H9 (cell line): ENCODE results near the gene CDH23. TPM values are rescaled to one million over a fixed set of nuclear protein-coding genes. Genes with fewer than 3 reads are reported as not detected.

Experiments
- DNase-seq: peaks from one replicate; pipeline ENCODE4 v3.0.0-alpha.2; 2017
- H2AFZ ChIP-seq: one replicate; pipeline ENCODE4 v1.6.1; 2013; ENCODE audit warnings: mild to moderate bottlenecking, low read length, control low read depth, moderate library complexity
- H2AK5ac ChIP-seq: 2 replicates; pipeline ENCODE4 v1.6.1; 2013; ENCODE audit warnings: low read length, control low read depth, mixed read lengths; ENCODE audit not compliant: insufficient read length
- H2BK120ac ChIP-seq: one replicate; pipeline ENCODE4 v1.6.1; 2013; ENCODE audit warnings: low read depth, mild to moderate bottlenecking, low read length, control low read depth, inconsistent platforms; ENCODE audit not compliant: poor library complexity, severe bottlenecking
- H2BK12ac ChIP-seq: 2 replicates; pipeline ENCODE4 v1.6.1; 2013; ENCODE audit warnings: low read length, control low read depth, mixed read lengths, low read depth; ENCODE audit not compliant: insufficient read length
- H2BK15ac ChIP-seq: 2 replicates; pipeline ENCODE4 v1.6.1; 2013; ENCODE audit warnings: low read depth, low read length, control low read depth
- H2BK20ac ChIP-seq: one replicate; pipeline ENCODE4 v1.6.1; 2013; ENCODE audit warnings: low read depth, mild to moderate bottlenecking, low read length, control low read depth, inconsistent platforms; ENCODE audit not compliant: poor library complexity, severe bottlenecking
- H2BK5ac ChIP-seq: 2 replicates; pipeline ENCODE4 v1.6.1; 2013; ENCODE audit warnings: low read length, control low read depth, mixed read lengths; ENCODE audit not compliant: insufficient read length
- H3K14ac ChIP-seq: 2 replicates; pipeline ENCODE4 v1.6.1; 2013; ENCODE audit warnings: low read length, control low read depth; ENCODE audit not compliant: insufficient read depth
- H3K18ac ChIP-seq: 2 replicates; pipeline ENCODE4 v1.6.1; 2013; ENCODE audit warnings: low read depth, mild to moderate bottlenecking, mixed read lengths, low read length, control low read depth; ENCODE audit not compliant: insufficient read length
- H3K23ac ChIP-seq: 2 replicates; pipeline ENCODE4 v1.6.1; 2013; ENCODE audit warnings: low read length, control low read depth, mixed read lengths, low read depth; ENCODE audit not compliant: insufficient read length
- H3K23me2 ChIP-seq: 2 replicates; pipeline ENCODE4 v1.6.1; 2013; ENCODE audit warnings: low read depth, mild to moderate bottlenecking, mixed read lengths, low read length, control low read depth; ENCODE audit not compliant: insufficient read length, poor library complexity, severe bottlenecking
- H3K27ac ChIP-seq: 2 replicates; pipeline ENCODE4 v1.5.1; 2013; ENCODE audit warnings: low read length, control low read depth, mixed read lengths, low read depth; ENCODE audit not compliant: insufficient read length
- H3K27me3 ChIP-seq: 2 replicates; pipeline ENCODE4 v1.6.1; 2013; ENCODE audit warnings: low read length, control low read depth, inconsistent platforms; ENCODE audit not compliant: insufficient read depth
- H3K4ac ChIP-seq: 2 replicates; pipeline ENCODE4 v1.6.1; 2013; ENCODE audit warnings: low read depth, mild to moderate bottlenecking, control low read depth, inconsistent platforms, low read length, moderate library complexity
- H3K4me1 ChIP-seq: 2 replicates; pipeline ENCODE4 v1.6.1; 2013; ENCODE audit warnings: low read length, control low read depth, inconsistent platforms; ENCODE audit not compliant: insufficient read depth
- H3K4me2 ChIP-seq: 2 replicates; pipeline ENCODE4 v1.6.1; 2013; ENCODE audit warnings: low read length, control low read depth, mixed read lengths; ENCODE audit not compliant: insufficient read length, insufficient read depth
- H3K56ac ChIP-seq: 2 replicates; pipeline ENCODE4 v1.6.1; 2013; ENCODE audit warnings: low read depth, mild to moderate bottlenecking, mixed read lengths, low read length, control low read depth; ENCODE audit not compliant: insufficient read length
- H3K79me1 ChIP-seq: 2 replicates; pipeline ENCODE4 v1.6.1; 2013; ENCODE audit warnings: low read depth, mild to moderate bottlenecking, moderate library complexity, low read length, control low read depth, inconsistent platforms; ENCODE audit not compliant: insufficient read depth, poor library complexity, severe bottlenecking
- H3K79me2 ChIP-seq: 2 replicates; pipeline ENCODE4 v1.6.1; 2013; ENCODE audit warnings: low read length, control low read depth, inconsistent platforms; ENCODE audit not compliant: insufficient read depth
- H3K9ac ChIP-seq: 2 replicates; pipeline ENCODE4 v1.6.1; 2013; ENCODE audit warnings: low read length, control low read depth, mixed read lengths; ENCODE audit not compliant: insufficient read length; ENCODE audit errors: extremely low read depth
- H3K9me3 ChIP-seq: one replicate; pipeline ENCODE4 v1.6.1; 2013; ENCODE audit warnings: low read depth, low read length, inconsistent platforms; ENCODE audit not compliant: control insufficient read depth
- H3T11ph ChIP-seq: one replicate; pipeline ENCODE4 v1.6.1; 2013; ENCODE audit warnings: mild to moderate bottlenecking, low read length, control low read depth, inconsistent platforms
- H4K20me1 ChIP-seq: one replicate; pipeline ENCODE4 v1.6.1; 2013; ENCODE audit not compliant: control insufficient read depth, insufficient read length, insufficient read depth
- H4K5ac ChIP-seq: 2 replicates; pipeline ENCODE4 v1.6.1; 2013; ENCODE audit warnings: low read depth, mild to moderate bottlenecking, mixed read lengths, low read length, control low read depth; ENCODE audit not compliant: insufficient read length
- H4K8ac ChIP-seq: replicated peaks from 2 replicates; pipeline ENCODE4 v1.6.1; 2013; ENCODE audit warnings: low read length, control low read depth, mixed read lengths, low read depth; ENCODE audit not compliant: insufficient read length
- H4K91ac ChIP-seq: 2 replicates; pipeline ENCODE4 v1.6.1; 2013; ENCODE audit warnings: low read depth, mild to moderate bottlenecking, moderate library complexity, mixed read lengths, low read length, control low read depth; ENCODE audit not compliant: insufficient read length
- H3K27ac Mint-ChIP-seq, 3 experiments: 2 replicates in 2 of 3; 3 replicates in 1 of 3; pipeline ENCODE4 v1.8.0; 2020 to 2021; ENCODE audit warnings: mixed read lengths in 3 of 3, mild to moderate bottlenecking in 1 of 3, moderate library complexity in 1 of 3
- H3K27me3 Mint-ChIP-seq: 2 replicates; pipeline ENCODE4 v1.8.0; 2021; ENCODE audit warnings: low read depth, mild to moderate bottlenecking, moderate library complexity, mixed read lengths
- H3K36me3 Mint-ChIP-seq, 3 experiments: 2 replicates in 2 of 3; 3 replicates in 1 of 3; pipeline ENCODE4 v1.8.0; 2020 to 2021; ENCODE audit warnings: low read depth in 3 of 3, mixed read lengths in 3 of 3; ENCODE audit not compliant: insufficient read depth in 1 of 3
- H3K4me1 Mint-ChIP-seq, 2 experiments: 2 replicates each; pipeline ENCODE4 v1.8.0; 2020; ENCODE audit warnings: mixed read lengths in 2 of 2
- H3K4me3 Mint-ChIP-seq, 2 experiments: 2 replicates in 1 of 2; 3 replicates in 1 of 2; pipeline ENCODE4 v1.8.0; 2020 to 2021; ENCODE audit warnings: mild to moderate bottlenecking in 2 of 2, mixed read lengths in 2 of 2, moderate library complexity in 1 of 2
- H3K9me3 Mint-ChIP-seq, 2 experiments: 2 replicates in 1 of 2; 3 replicates in 1 of 2; pipeline ENCODE4 v1.8.0; 2020; ENCODE audit warnings: mild to moderate bottlenecking in 2 of 2, mixed read lengths in 2 of 2, moderate library complexity in 1 of 2
- WGBS: extraction: QIAGEN DNeasy Blood & Tissue Kit; methylation state at CpG from one replicate; pipeline ENCODE4 v1.1.7; 2013; ENCODE audit warnings: missing lambda C conversion rate, low lambda C conversion rate, mixed read lengths; ENCODE audit not compliant: insufficient read length; ENCODE audit errors: extremely low coverage; 5-methylcytosine and 5-hydroxymethylcytosine counted together
- total RNA-seq: library from RNA; stranded (reverse); gene quantifications from 2 replicates; pipeline ENCODE4 v1.2.1, GENCODE V29; 2021
- TF ChIP-seq, protein P1 (sequence below): fragments of 200-600 bp; sonication (generic); conservative IDR thresholded peaks from 3 replicates; pipeline ENCODE4 v1.8.0; 2021; ENCODE audit warnings: antibody characterized with exemption, mild to moderate bottlenecking

CDH23 gene
- total RNA-seq, 1 experiment from 2014 or later: 2.1 TPM

DNA sequence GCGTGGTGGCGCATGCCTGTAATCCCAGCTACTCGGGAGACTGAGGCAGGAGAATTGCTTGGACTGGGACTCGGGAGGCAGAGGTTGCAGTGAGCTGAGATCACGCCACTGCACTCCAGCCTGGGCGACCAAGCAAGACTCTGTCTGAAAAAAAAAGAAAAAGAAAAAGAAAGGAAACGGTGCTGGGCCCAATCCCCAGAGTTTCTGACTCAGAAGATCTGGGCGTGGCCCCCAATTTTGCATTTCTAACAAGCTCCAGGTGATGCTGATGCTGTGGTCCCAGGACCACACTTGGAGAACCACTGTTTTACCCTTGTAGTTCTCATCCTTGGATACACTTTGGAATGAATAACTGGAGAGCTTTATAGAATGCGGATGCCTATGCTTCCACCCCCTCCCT lies 243.9 kb downstream of the CDH23 start:
- no peak overlapping the region for H4K5ac ChIP-seq
- H2BK15ac ChIP-seq: no peak overlapping the region
- H3K4me1 ChIP-seq: peaks cover 4% of the 10 kb centered on the region; the same call in 1 of the 2 replicates
- Mint-ChIP-seq H3K4me1 (peaks cover 34 to 51% of the 10 kb centered on the region in 2 experiments), H3K36me3 (no peaks in the 10 kb centered on the region), H3K9me3 (no peaks in the 10 kb centered on the region; a peak in 2 of 5 replicates), H3K27ac (no peak overlapping the region), H3K4me3 (no peak overlapping the region), H3K27me3 (peaks cover 44% of the 10 kb centered on the region)
- H4K8ac ChIP-seq: no peak overlapping the region
- no peak overlapping the region for H4K91ac ChIP-seq
- WGBS: no CpG with 5 or more reads among the region's 9 CpGs
- no peak overlapping the region for H3K18ac ChIP-seq
- no peak overlapping the region for H3K23ac ChIP-seq
- H3K56ac ChIP-seq: no peak overlapping the region
- H3K27me3 ChIP-seq: no peaks in the 10 kb centered on the region; the same call in 1 of the 2 replicates
- no peak overlapping the region for H2BK20ac ChIP-seq
- no peaks in the 10 kb centered on the region for H4K20me1 ChIP-seq
- TF ChIP-seq, protein P1, sequence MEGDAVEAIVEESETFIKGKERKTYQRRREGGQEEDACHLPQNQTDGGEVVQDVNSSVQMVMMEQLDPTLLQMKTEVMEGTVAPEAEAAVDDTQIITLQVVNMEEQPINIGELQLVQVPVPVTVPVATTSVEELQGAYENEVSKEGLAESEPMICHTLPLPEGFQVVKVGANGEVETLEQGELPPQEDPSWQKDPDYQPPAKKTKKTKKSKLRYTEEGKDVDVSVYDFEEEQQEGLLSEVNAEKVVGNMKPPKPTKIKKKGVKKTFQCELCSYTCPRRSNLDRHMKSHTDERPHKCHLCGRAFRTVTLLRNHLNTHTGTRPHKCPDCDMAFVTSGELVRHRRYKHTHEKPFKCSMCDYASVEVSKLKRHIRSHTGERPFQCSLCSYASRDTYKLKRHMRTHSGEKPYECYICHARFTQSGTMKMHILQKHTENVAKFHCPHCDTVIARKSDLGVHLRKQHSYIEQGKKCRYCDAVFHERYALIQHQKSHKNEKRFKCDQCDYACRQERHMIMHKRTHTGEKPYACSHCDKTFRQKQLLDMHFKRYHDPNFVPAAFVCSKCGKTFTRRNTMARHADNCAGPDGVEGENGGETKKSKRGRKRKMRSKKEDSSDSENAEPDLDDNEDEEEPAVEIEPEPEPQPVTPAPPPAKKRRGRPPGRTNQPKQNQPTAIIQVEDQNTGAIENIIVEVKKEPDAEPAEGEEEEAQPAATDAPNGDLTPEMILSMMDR: no peak
- H3K79me1 ChIP-seq: no peaks in the 10 kb centered on the region
- H3K4me2 ChIP-seq: no peak overlapping the region
- no peak overlapping the region for H2AK5ac ChIP-seq
- H3T11ph ChIP-seq: no peak overlapping the region
- H3K79me2 ChIP-seq: no peaks in the 10 kb centered on the region
- H3K23me2 ChIP-seq: no peaks in the 10 kb centered on the region
- DNase-seq: no peak
- H3K14ac ChIP-seq: no peak overlapping the region
- no peak overlapping the region for H3K4ac ChIP-seq
- H2BK12ac ChIP-seq: no peak overlapping the region
- H2BK120ac ChIP-seq: no peak overlapping the region
- no peaks in the 10 kb centered on the region for H3K9me3 ChIP-seq
- no peak overlapping the region for H2AFZ ChIP-seq
- no peak overlapping the region for H3K27ac ChIP-seq
- no peak overlapping the region for H3K9ac ChIP-seq
- no peak overlapping the region for H2BK5ac ChIP-seq
